ENCODE data around the gene TUBE1.

Gene TUBE1

GRCh38 chr6:112036088-112036637 lies 51.1 kb downstream of the TUBE1 start:
- Histone ChIP-seq H3K27me3 (replicated peaks; ENCODE audit: insufficient read depth, low read length) (no peaks in the 10 kb centered on the region), H3K9me3 (replicated peaks; ENCODE audit: insufficient read depth, low read length) (no peaks in the 10 kb centered on the region), H3K4me1 (ENCODE audit: low read length) (no peaks in the 10 kb centered on the region), H3F3A (ENCODE audit: insufficient read depth, low read length) (no peaks in the 10 kb centered on the region), H3K4me2 (ENCODE audit: low read depth, low read length) (no peak overlapping the region), H3K36me3 (replicated peaks; ENCODE audit: insufficient read depth, low read length) (no peaks in the 10 kb centered on the region), H3K79me2 (ENCODE audit: low read length) (no peaks in the 10 kb centered on the region), H3K4me3 (ENCODE audit: low read length) (no peak overlapping the region), H2AFZ (ENCODE audit: low read length) (no peak overlapping the region), H3K27ac (ENCODE audit: low read length) (no peak overlapping the region), H3K9ac (ENCODE audit: low read length) (no peak overlapping the region), H4K20me1 (ENCODE audit: insufficient read depth, low read length) (no peaks in the 10 kb centered on the region), H3K9me2 (replicated peaks; ENCODE audit: insufficient read depth, low read length) (no peaks in the 10 kb centered on the region)
- TF ChIP-seq EZH2phosphoT487 (IDR thresholded peaks at IDR 0.05; ENCODE audit: low read length) = no peak
- no peak for TF ChIP-seq CTCF (IDR thresholded peaks at IDR 0.05; ENCODE audit: low read length)
- no peak for TF ChIP-seq EZH2 (optimal IDR thresholded peaks at IDR 0.05; ENCODE audit: low read depth, low read length)
- DNase-seq = no peak

- Histone ChIP-seq H2AFZ (ENCODE audit: low read length) (no peak overlapping the region), H3K4me3 (ENCODE audit: low read length) (no peak overlapping the region), H3K4me2 (ENCODE audit: low read depth, low read length) (no peak overlapping the region), H3F3A (ENCODE audit: insufficient read depth, low read length) (no peaks in the 10 kb centered on the region), H3K27me3 (replicated peaks; ENCODE audit: insufficient read depth, low read length) (no peaks in the 10 kb centered on the region), H3K9me2 (replicated peaks; ENCODE audit: insufficient read depth, low read length) (no peaks in the 10 kb centered on the region), H3K4me1 (ENCODE audit: low read length) (no peaks in the 10 kb centered on the region), H3K9ac (ENCODE audit: low read length) (no peak overlapping the region), H3K36me3 (replicated peaks; ENCODE audit: insufficient read depth, low read length) (no peaks in the 10 kb centered on the region), H3K79me2 (ENCODE audit: low read length) (no peaks in the 10 kb centered on the region), H4K20me1 (ENCODE audit: insufficient read depth, low read length) (no peaks in the 10 kb centered on the region), H3K9me3 (replicated peaks; ENCODE audit: insufficient read depth, low read length) (no peaks in the 10 kb centered on the region), H3K27ac (ENCODE audit: low read length) (no peak overlapping the region)
- TF ChIP-seq EZH2phosphoT487 (IDR thresholded peaks at IDR 0.05; ENCODE audit: low read length) = no peak
- no peak for TF ChIP-seq CTCF (IDR thresholded peaks at IDR 0.05; ENCODE audit: low read length)
- TF ChIP-seq EZH2 (optimal IDR thresholded peaks at IDR 0.05; ENCODE audit: low read depth, low read length) = no peak
- no peak for DNase-seq
These were observed 52.7 kb downstream of the TUBE1 start for GRCh38 chr6:112034616-112034995.

- no peaks in the 10 kb centered on the region for H3K9me3 ChIP-seq (replicated peaks; ENCODE audit: insufficient read depth, low read length)
- TF ChIP-seq EZH2phosphoT487 (IDR thresholded peaks at IDR 0.05; ENCODE audit: low read length) = no peak
- TF ChIP-seq EZH2 (optimal IDR thresholded peaks at IDR 0.05; ENCODE audit: low read depth, low read length) = no peak
- no peak for TF ChIP-seq CTCF (IDR thresholded peaks at IDR 0.05; ENCODE audit: low read length)
- H3K9ac ChIP-seq (ENCODE audit: low read length) = no peak overlapping the region
- DNase-seq = no peak
- H3K4me2 ChIP-seq (ENCODE audit: low read depth, low read length) = no peak overlapping the region
- H3K4me1 ChIP-seq (ENCODE audit: low read length) = no peaks in the 10 kb centered on the region
- H3F3A ChIP-seq (ENCODE audit: insufficient read depth, low read length) = no peaks in the 10 kb centered on the region
- H3K27ac ChIP-seq (ENCODE audit: low read length) = no peak overlapping the region
- H3K79me2 ChIP-seq (ENCODE audit: low read length) = no peaks in the 10 kb centered on the region
- no peaks in the 10 kb centered on the region for H4K20me1 ChIP-seq (ENCODE audit: insufficient read depth, low read length)
- no peak overlapping the region for H3K4me3 ChIP-seq (ENCODE audit: low read length)
- no peaks in the 10 kb centered on the region for H3K9me2 ChIP-seq (replicated peaks; ENCODE audit: insufficient read depth, low read length)
- H3K27me3 ChIP-seq (replicated peaks; ENCODE audit: insufficient read depth, low read length) = no peaks in the 10 kb centered on the region
- H2AFZ ChIP-seq (ENCODE audit: low read length) = no peak overlapping the region
- H3K36me3 ChIP-seq (replicated peaks; ENCODE audit: insufficient read depth, low read length) = no peaks in the 10 kb centered on the region
These were observed 53.3 kb downstream of the TUBE1 start for GRCh38 chr6:112033791-112034615.
